Measurements from ENCODE around the gene ARF1. TPM values are rescaled to one million over a fixed set of nuclear protein-coding genes. Genes with fewer than 3 reads are reported as not detected.

Gene ARF1
- total and polyA plus RNA-seq, 5 experiments from 2014 or later, result 201 to 385 (median 332) TPM

Small RNAs within 50 kb of the gene (microRNA-seq; reads per million reads assigned to microRNA genes)
- gene MIR3620 (ENCODE audit: borderline microRNAs expressed), result not detected

Other genes with a start within 250 kb of the ARF1 start
- not detected for gene WNT9A, start 134.8 kb upstream of the ARF1 start, total RNA-seq
- gene WNT9A, start 134.8 kb upstream of the ARF1 start, polyA plus RNA-seq, result not detected
- gene WNT3A, start 75.7 kb upstream of the ARF1 start, total RNA-seq, result not detected
- not detected for gene WNT3A, start 75.7 kb upstream of the ARF1 start, polyA plus RNA-seq
- gene C1orf35, start 20.6 kb downstream of the ARF1 start, total RNA-seq, result 10 to 100 TPM; 26.0 to 28.1 TPM
- gene C1orf35, start 20.6 kb downstream of the ARF1 start, polyA plus RNA-seq, result 10 to 100 TPM; 12.9 to 25.6 (median 20.0) TPM
- gene MRPL55, start 26.6 kb downstream of the ARF1 start, total RNA-seq, result 10 to 100 TPM; 61.9 to 64.8 TPM
- gene MRPL55, start 26.6 kb downstream of the ARF1 start, polyA plus RNA-seq, result 100 to 1,000 TPM in 2 of 3 donors, 10 to 100 TPM in 1; 96.9 to 130 (median 103) TPM
- 100 to 1,000 TPM; 189 to 202 TPM for gene GUK1, start 57.6 kb downstream of the ARF1 start, total RNA-seq
- 100 to 1,000 TPM; 369 to 466 (median 374) TPM for gene GUK1, start 57.6 kb downstream of the ARF1 start, polyA plus RNA-seq
- 1 to 10 TPM; 2.6 to 2.8 TPM for gene GJC2, start 67.2 kb downstream of the ARF1 start, total RNA-seq
- under 1 TPM in 2 of 3 donors, not detected in 1; 0.16 to 0.22 TPM for gene GJC2, start 67.2 kb downstream of the ARF1 start, polyA plus RNA-seq
- 10 to 100 TPM; 11.0 to 12.3 TPM for gene IBA57, start 83.1 kb downstream of the ARF1 start, total RNA-seq
- gene IBA57, start 83.1 kb downstream of the ARF1 start, polyA plus RNA-seq, result 1 to 10 TPM; 3.3 to 4.2 (median 3.4) TPM
- 100 to 1,000 TPM in 1 of 2 experiments, 10 to 100 TPM in 1; 99.3 to 102 TPM for gene OBSCN, start 125.3 kb downstream of the ARF1 start, total RNA-seq
- 1 to 10 TPM in 2 of 3 donors, under 1 TPM in 1; 0.56 to 4.9 (median 2.4) TPM for gene OBSCN, start 125.3 kb downstream of the ARF1 start, polyA plus RNA-seq